Measurements from ENCODE around the gene KCNJ6. TPM values are rescaled to one million over a fixed set of nuclear protein-coding genes. Genes with fewer than 3 reads are reported as not detected.

KCNJ6 gene
- total and polyA plus RNA-seq, 9 of the 15 experiments (the other 6 are each of a cell fraction or from before 2014, with no cell fraction given), result 0.06 to 0.21 (median 0.13) TPM; not detected in 1

DNA sequence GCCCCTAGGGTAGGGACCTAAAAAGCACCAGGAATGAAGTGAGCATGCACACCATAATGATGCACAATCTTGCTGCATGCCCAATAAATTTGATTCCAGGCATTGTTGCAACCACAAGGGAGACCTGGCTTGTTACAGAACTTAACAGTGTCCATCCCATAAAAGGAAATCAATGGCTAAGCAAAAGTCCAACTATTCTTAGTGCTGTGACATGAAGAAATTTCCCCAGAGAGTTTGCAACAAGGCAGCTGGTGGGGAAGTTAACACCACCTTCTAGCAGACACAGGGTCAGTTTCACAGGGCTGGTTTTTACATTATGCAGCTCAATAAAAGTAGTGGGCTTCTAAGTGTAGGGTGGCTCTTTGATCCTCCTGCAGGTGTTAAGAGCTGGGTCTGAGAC is 221.1 kb downstream of the KCNJ6 start:
- Histone ChIP-seq H4K20me1 (replicated peaks; ENCODE audit: control insufficient read depth, insufficient read depth, low read length) (no peaks in the 10 kb centered on the region), H3K4me3 (no peak overlapping the region), H3K79me2 (ENCODE audit: control insufficient read depth, insufficient read depth, low read length) (no peaks in the 10 kb centered on the region), H3K4me2 (ENCODE audit: insufficient read depth, low read length) (no peak overlapping the region), H3K9ac (ENCODE audit: insufficient read depth in 1 of 2, low read depth in 2 of 2, low read length in 2 of 2) (no peak overlapping the region), H3K9me1 (ENCODE audit: control insufficient read depth, insufficient read depth, low read length) (no peaks in the 10 kb centered on the region), H3K27me3 (ENCODE audit: control insufficient read depth in 2 of 2, insufficient read depth in 2 of 2, low read length in 2 of 2) (peaks cover 14 to 22% of the 10 kb centered on the region in 2 experiments; a peak in 4 of 5 replicates), H3K36me3 (ENCODE audit: control insufficient read depth, insufficient read depth, low read length) (no peaks in the 10 kb centered on the region), H3K27ac (ENCODE audit: extremely low read depth, low read depth, low read length) (no peak overlapping the region), H2AFZ (ENCODE audit: low read depth, low read length) (no peak overlapping the region), H3K4me1 (replicated peaks in 1 of 2; ENCODE audit: control insufficient read depth in 2 of 2, insufficient read depth in 2 of 2, low read length in 2 of 2) (no peaks in the 10 kb centered on the region), H3K9me3 (replicated peaks; ENCODE audit: control insufficient read depth, insufficient read depth, low read depth, low read length) (no peaks in the 10 kb centered on the region)
- in situ Hi-C loops (cut with MboI), result loop anchor here (5.0 kb wide), 1 partner anchor 657 kb away; no protein-coding TSS in a partner anchor
- ChIA-PET CTCF (ENCODE audit: low intra/inter-chr PET ratio) (no interaction called here), POLR2A (interaction anchor here (0.6 to 1.2 kb wide), 3 partner anchors 27 to 974 kb away, joined by 3 read pairs; no protein-coding TSS in a partner anchor)
- FAIRE-seq (no peak), ATAC-seq (no peak), DNase-seq (ENCODE audit: extremely low read depth in 1 of 4, low spot score in 3 of 4) (no peak)
- intact Hi-C loops (cut with micrococcal nuclease), result no loop called here
- no TSS peak for BruUV-seq (replicated peaks)
- TF ChIP-seq ZC3H4 (CRISPR knock-in tag; IDR thresholded peaks at IDR 0.05; ENCODE audit: borderline replicate concordance), result no peak
- TF ChIP-seq TFAM (CRISPR knock-in tag; conservative IDR thresholded peaks at IDR 0.05), result no peak
- TF ChIP-seq ZNF695 (CRISPR knock-in tag; IDR thresholded peaks at IDR 0.05), result no peak
- TF ChIP-seq GTF2F1 (IDR thresholded peaks at IDR 0.05; ENCODE audit: low read depth, low read length), result no peak
- TF ChIP-seq, protein P1, sequence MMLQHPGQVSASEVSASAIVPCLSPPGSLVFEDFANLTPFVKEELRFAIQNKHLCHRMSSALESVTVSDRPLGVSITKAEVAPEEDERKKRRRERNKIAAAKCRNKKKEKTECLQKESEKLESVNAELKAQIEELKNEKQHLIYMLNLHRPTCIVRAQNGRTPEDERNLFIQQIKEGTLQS (IDR thresholded peaks at IDR 0.05), result no peak
- TF ChIP-seq, protein P1 (CRISPR knock-in tag; conservative IDR thresholded peaks at IDR 0.05), result no peak
- TF ChIP-seq, protein P2, sequence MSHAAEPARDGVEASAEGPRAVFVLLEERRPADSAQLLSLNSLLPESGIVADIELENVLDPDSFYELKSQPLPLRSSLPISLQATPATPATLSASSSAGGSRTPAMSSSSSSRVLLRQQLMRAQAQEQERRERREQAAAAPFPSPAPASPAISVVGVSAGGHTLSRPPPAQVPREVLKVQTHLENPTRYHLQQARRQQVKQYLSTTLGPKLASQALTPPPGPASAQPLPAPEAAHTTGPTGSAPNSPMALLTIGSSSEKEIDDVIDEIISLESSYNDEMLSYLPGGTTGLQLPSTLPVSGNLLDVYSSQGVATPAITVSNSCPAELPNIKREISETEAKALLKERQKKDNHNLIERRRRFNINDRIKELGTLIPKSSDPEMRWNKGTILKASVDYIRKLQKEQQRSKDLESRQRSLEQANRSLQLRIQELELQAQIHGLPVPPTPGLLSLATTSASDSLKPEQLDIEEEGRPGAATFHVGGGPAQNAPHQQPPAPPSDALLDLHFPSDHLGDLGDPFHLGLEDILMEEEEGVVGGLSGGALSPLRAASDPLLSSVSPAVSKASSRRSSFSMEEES (CRISPR knock-in tag; IDR thresholded peaks at IDR 0.05), result no peak
- TF ChIP-seq ZNF444 (CRISPR knock-in tag; IDR thresholded peaks at IDR 0.05), result no peak
- TF ChIP-seq, protein P3, sequence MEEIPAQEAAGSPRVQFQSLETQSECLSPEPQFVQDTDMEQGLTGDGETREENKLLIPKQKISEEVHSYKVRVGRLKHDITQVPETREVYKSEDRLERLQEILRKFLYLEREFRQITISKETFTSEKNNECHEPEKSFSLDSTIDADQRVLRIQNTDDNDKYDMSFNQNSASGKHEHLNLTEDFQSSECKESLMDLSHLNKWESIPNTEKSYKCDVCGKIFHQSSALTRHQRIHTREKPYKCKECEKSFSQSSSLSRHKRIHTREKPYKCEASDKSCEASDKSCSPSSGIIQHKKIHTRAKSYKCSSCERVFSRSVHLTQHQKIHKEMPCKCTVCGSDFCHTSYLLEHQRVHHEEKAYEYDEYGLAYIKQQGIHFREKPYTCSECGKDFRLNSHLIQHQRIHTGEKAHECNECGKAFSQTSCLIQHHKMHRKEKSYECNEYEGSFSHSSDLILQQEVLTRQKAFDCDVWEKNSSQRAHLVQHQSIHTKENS (CRISPR knock-in tag; IDR thresholded peaks at IDR 0.05), result no peak
- TF ChIP-seq ELF4 (CRISPR knock-in tag; IDR thresholded peaks at IDR 0.05), result no peak
- TF ChIP-seq ZNF311 (CRISPR knock-in tag; IDR thresholded peaks at IDR 0.05), result no peak
- TF ChIP-seq, protein P4, sequence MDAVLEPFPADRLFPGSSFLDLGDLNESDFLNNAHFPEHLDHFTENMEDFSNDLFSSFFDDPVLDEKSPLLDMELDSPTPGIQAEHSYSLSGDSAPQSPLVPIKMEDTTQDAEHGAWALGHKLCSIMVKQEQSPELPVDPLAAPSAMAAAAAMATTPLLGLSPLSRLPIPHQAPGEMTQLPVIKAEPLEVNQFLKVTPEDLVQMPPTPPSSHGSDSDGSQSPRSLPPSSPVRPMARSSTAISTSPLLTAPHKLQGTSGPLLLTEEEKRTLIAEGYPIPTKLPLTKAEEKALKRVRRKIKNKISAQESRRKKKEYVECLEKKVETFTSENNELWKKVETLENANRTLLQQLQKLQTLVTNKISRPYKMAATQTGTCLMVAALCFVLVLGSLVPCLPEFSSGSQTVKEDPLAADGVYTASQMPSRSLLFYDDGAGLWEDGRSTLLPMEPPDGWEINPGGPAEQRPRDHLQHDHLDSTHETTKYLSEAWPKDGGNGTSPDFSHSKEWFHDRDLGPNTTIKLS (IDR thresholded peaks at IDR 0.05; ENCODE audit: borderline replicate concordance, low read depth), result no peak
- no peak for TF ChIP-seq ZNF76 (CRISPR knock-in tag; IDR thresholded peaks at IDR 0.05; ENCODE audit: borderline replicate concordance)
- TF ChIP-seq, protein P5, sequence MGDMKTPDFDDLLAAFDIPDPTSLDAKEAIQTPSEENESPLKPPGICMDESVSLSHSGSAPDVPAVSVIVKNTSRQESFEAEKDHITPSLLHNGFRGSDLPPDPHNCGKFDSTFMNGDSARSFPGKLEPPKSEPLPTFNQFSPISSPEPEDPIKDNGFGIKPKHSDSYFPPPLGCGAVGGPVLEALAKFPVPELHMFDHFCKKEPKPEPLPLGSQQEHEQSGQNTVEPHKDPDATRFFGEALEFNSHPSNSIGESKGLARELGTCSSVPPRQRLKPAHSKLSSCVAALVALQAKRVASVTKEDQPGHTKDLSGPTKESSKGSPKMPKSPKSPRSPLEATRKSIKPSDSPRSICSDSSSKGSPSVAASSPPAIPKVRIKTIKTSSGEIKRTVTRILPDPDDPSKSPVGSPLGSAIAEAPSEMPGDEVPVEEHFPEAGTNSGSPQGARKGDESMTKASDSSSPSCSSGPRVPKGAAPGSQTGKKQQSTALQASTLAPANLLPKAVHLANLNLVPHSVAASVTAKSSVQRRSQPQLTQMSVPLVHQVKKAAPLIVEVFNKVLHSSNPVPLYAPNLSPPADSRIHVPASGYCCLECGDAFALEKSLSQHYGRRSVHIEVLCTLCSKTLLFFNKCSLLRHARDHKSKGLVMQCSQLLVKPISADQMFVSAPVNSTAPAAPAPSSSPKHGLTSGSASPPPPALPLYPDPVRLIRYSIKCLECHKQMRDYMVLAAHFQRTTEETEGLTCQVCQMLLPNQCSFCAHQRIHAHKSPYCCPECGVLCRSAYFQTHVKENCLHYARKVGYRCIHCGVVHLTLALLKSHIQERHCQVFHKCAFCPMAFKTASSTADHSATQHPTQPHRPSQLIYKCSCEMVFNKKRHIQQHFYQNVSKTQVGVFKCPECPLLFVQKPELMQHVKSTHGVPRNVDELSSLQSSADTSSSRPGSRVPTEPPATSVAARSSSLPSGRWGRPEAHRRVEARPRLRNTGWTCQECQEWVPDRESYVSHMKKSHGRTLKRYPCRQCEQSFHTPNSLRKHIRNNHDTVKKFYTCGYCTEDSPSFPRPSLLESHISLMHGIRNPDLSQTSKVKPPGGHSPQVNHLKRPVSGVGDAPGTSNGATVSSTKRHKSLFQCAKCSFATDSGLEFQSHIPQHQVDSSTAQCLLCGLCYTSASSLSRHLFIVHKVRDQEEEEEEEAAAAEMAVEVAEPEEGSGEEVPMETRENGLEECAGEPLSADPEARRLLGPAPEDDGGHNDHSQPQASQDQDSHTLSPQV (IDR thresholded peaks at IDR 0.05), result no peak

Data from K562 (cell line).